ENCODE results near the gene SERPINB11. TPM values are rescaled to one million over a fixed set of nuclear protein-coding genes. Genes with fewer than 3 reads are reported as not detected.
"Not testable (repeated sequence)": the region's sequence is repeated elsewhere in the genome, so short reads cannot be mapped to it uniquely, and the experiment has no call there.

SERPINB11 gene
- total RNA-seq, 1 experiment from 2014 or later, result not detected

GRCh38 chr18:63759786-63760185, 57.0 kb downstream of the SERPINB11 start:
- Mint-ChIP-seq H3K9me3 (peaks cover 42% of the 10 kb centered on the region), H3K36me3 (peaks cover 23% of the 10 kb centered on the region)
- H3K4me3 Mint-ChIP-seq; H3K4me1 Mint-ChIP-seq; H3K27ac Mint-ChIP-seq; CTCF ChIA-PET; DNase-seq (ENCODE audit: low spot score); POLR2A ChIA-PET; H3K27me3 Mint-ChIP-seq (ENCODE audit: low read depth); ATAC-seq: not testable (repeated sequence)

- peaks cover 8% of the 10 kb centered on the region for H3K27me3 Mint-ChIP-seq (ENCODE audit: low read depth)
- ChIA-PET CTCF (no interaction called here), POLR2A (no interaction called here)
- TF ChIP-seq SMAD4 (CRISPR knock-in tag; IDR thresholded peaks at IDR 0.05) (no peak), KAT7 (CRISPR knock-in tag; IDR thresholded peaks at IDR 0.05; ENCODE audit: borderline replicate concordance) (no peak), ZNF121 (CRISPR knock-in tag; IDR thresholded peaks at IDR 0.05) (no peak), ZBTB21 (CRISPR knock-in tag; IDR thresholded peaks at IDR 0.05; ENCODE audit: borderline replicate concordance) (no peak), E2F4 (CRISPR knock-in tag; IDR thresholded peaks at IDR 0.05; ENCODE audit: borderline replicate concordance, low read depth) (no peak), MLX (CRISPR knock-in tag; IDR thresholded peaks at IDR 0.05) (no peak), SMAD3 (CRISPR knock-in tag; IDR thresholded peaks at IDR 0.05; ENCODE audit: borderline replicate concordance) (no peak)
- no peaks in the 10 kb centered on the region for H3K4me1 Mint-ChIP-seq
- ATAC-seq (no peak), DNase-seq (ENCODE audit: low spot score) (no peak)
- H3K36me3 Mint-ChIP-seq, result peaks cover 23% of the 10 kb centered on the region
- H3K9me3 Mint-ChIP-seq, result peaks cover 42% of the 10 kb centered on the region
- H3K4me3 Mint-ChIP-seq, result no peak overlapping the region
- H3K27ac Mint-ChIP-seq, result no peak overlapping the region
These were observed 59.8 kb downstream of the SERPINB11 start for GRCh38 chr18:63762518-63762917.

GRCh38 chr18:63763831-63764600, 61.3 kb downstream of the SERPINB11 start:
- peaks cover 7% of the 10 kb centered on the region for H3K27me3 Mint-ChIP-seq (ENCODE audit: low read depth)
- CTCF ChIA-PET, result no interaction called here
- TF ChIP-seq RORB (CRISPR knock-in tag; IDR thresholded peaks at IDR 0.05), result no peak
- no peak for TF ChIP-seq ATF2 (CRISPR knock-in tag; IDR thresholded peaks at IDR 0.05; ENCODE audit: borderline replicate concordance, low read depth)
- no peak for TF ChIP-seq ZNF263 (CRISPR knock-in tag; IDR thresholded peaks at IDR 0.05; ENCODE audit: low read depth)
- TF ChIP-seq ZNF671 (CRISPR knock-in tag; IDR thresholded peaks at IDR 0.05), result no peak
- TF ChIP-seq ZNF219 (CRISPR knock-in tag; IDR thresholded peaks at IDR 0.05; ENCODE audit: borderline replicate concordance), result no peak
- TF ChIP-seq NR2C2 (CRISPR knock-in tag; IDR thresholded peaks at IDR 0.05), result no peak
- no peak for TF ChIP-seq ARID4B (CRISPR knock-in tag; IDR thresholded peaks at IDR 0.05; ENCODE audit: borderline replicate concordance)
- TF ChIP-seq MYBL2 (CRISPR knock-in tag; IDR thresholded peaks at IDR 0.05), result no peak
- TF ChIP-seq CREM (CRISPR knock-in tag; IDR thresholded peaks at IDR 0.05), result no peak
- no peak for TF ChIP-seq ZNF416 (CRISPR knock-in tag; IDR thresholded peaks at IDR 0.05)
- no peak for TF ChIP-seq PRRX2 (CRISPR knock-in tag; IDR thresholded peaks at IDR 0.05)
- TF ChIP-seq E2F5 (CRISPR knock-in tag; IDR thresholded peaks at IDR 0.05), result no peak
- no peak for TF ChIP-seq ZNF317 (CRISPR knock-in tag; IDR thresholded peaks at IDR 0.05; ENCODE audit: borderline replicate concordance, low read depth)
- no peak for TF ChIP-seq TEAD1 (CRISPR knock-in tag; IDR thresholded peaks at IDR 0.05)
- H3K9me3 Mint-ChIP-seq, result peaks cover 31% of the 10 kb centered on the region
- DNase-seq (ENCODE audit: low spot score) (no peak), ATAC-seq (no peak)
- H3K4me1 Mint-ChIP-seq, result no peaks in the 10 kb centered on the region
- POLR2A ChIA-PET, result no interaction called here
- peaks cover 22% of the 10 kb centered on the region for H3K36me3 Mint-ChIP-seq
- no peak overlapping the region for H3K4me3 Mint-ChIP-seq
- H3K27ac Mint-ChIP-seq, result no peak overlapping the region

Data from WTC11 (cell line).